ENCODE results near the gene DNAJB6.

DNA sequence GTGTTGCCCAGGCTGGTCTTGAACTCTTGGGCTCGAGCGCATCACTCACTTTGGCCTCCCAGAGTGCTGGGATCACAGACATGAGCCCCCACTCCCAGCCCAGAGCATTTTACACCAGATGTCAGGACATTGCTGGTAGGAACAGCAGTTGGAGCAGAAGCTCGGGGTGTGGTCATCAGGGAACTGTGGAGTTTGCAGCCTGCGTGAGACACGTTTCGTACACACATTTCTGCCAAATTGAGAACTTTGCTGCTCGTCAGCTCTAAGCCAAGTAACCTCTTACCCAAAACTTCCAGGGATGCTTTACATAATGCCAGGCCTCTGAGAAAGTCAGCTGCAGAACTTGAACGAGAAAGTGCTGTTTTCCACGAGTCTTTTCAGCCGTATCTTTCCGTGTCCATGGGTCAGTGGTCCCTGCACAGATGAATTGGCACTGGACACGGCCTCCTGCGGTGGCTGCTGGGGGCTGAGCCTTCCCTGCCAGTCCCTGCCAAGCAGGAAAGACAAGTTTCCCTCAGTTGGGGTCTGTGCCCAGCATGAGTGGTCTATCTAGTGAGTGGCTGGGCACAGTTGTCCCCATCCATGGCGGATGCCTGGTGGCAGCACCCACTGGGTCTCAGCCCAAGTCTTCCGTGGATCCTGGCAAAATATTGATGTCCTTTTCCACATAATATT lies 54.4 kb downstream of the DNAJB6 start:
- TF ChIP-seq, protein P1, sequence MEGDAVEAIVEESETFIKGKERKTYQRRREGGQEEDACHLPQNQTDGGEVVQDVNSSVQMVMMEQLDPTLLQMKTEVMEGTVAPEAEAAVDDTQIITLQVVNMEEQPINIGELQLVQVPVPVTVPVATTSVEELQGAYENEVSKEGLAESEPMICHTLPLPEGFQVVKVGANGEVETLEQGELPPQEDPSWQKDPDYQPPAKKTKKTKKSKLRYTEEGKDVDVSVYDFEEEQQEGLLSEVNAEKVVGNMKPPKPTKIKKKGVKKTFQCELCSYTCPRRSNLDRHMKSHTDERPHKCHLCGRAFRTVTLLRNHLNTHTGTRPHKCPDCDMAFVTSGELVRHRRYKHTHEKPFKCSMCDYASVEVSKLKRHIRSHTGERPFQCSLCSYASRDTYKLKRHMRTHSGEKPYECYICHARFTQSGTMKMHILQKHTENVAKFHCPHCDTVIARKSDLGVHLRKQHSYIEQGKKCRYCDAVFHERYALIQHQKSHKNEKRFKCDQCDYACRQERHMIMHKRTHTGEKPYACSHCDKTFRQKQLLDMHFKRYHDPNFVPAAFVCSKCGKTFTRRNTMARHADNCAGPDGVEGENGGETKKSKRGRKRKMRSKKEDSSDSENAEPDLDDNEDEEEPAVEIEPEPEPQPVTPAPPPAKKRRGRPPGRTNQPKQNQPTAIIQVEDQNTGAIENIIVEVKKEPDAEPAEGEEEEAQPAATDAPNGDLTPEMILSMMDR (IDR thresholded peaks at IDR 0.05), result no peak
- TF ChIP-seq POLR2A (IDR thresholded peaks at IDR 0.05; ENCODE audit: low read depth), result no peak
- TF ChIP-seq POLR2AphosphoS5 (IDR thresholded peaks at IDR 0.05), result no peak

Data from esophagus muscularis mucosa (tissue), 3 donors.